ENCODE results near the gene ANXA8. TPM values are rescaled to one million over a fixed set of nuclear protein-coding genes. Genes with fewer than 3 reads are reported as not detected.

ANXA8 gene
- total RNA-seq, 1 donor from 2014 or later: not detected

- no peak for FAIRE-seq
- DNase-seq (ENCODE audit: low spot score in 2 of 2): no peak
Measured at GRCh38 chr10:47449979-47450378, 33.9 kb downstream of the ANXA8 start.

DNA sequence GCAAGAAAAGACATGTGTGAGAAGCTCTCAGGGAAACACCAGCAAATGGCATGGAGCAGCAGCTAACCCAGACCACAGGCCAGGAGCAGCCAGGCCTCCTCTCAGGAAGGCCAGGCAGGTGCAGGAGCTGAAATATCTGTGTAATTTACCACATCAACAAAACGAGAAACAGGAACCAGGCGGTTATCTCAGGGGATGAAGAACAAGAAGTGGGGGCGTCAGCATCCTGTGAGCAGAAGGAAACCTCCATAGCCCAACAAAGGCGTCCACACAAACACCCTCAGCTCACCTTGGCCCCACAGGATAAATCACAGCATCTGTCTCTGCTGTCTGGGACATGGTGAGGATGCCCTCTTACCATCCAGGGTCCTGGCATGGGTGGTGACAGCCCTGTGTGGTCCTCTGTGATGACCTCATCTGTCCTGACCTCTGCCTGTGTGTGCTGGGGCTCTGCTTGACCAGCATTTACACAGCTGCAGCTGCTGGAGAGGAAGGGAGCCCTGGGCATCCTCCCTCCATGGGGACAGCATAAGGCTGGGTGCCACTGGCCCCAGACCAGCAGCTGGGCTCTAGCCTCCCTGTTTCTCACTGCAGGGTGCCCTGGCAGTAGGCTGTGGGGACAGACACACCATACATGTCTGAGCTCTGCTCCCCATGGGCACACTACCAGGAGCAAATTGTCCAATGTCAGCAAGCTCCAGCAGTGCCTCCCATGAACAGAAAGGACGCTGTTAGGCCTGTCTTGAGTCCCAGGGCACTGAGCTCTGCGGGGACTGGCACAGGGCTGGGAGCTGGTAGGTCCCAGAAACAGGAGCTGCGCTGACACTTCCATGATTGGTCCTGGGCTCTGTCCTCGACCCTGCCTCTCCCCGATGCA lies 34.6 kb downstream of the ANXA8 start:
- DNase-seq (ENCODE audit: low spot score in 2 of 2) (no peak), FAIRE-seq (no peak)

GRCh38 chr10:47447705-47448104 lies 36.2 kb downstream of the ANXA8 start:
- FAIRE-seq (no peak), DNase-seq (ENCODE audit: low spot score in 2 of 2) (no peak)

GRCh38 chr10:47447209-47447608 lies 36.7 kb downstream of the ANXA8 start:
- DNase-seq (ENCODE audit: low spot score in 2 of 2) (no peak), FAIRE-seq (no peak)

DNA sequence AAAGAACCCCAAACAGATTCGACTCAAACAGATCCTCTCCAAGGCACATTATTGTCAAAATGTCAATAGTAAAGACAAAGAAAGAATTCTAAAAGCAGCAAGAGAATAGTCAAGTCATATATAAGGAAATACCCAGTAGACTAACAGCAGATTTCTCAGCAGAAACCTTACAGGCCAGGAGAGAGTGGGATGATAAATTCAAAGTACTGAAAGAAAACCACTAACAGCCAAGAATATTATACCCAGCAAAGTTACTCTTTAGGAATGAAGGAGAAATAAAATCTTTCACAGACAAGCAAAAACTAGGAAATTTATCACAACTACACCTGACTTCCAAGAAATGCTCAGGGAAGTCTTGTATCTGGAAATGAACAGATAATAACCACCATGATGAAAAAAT lies 38.2 kb downstream of the ANXA8 start:
- no peak for FAIRE-seq
- DNase-seq (ENCODE audit: low spot score in 2 of 2): no peak

DNA sequence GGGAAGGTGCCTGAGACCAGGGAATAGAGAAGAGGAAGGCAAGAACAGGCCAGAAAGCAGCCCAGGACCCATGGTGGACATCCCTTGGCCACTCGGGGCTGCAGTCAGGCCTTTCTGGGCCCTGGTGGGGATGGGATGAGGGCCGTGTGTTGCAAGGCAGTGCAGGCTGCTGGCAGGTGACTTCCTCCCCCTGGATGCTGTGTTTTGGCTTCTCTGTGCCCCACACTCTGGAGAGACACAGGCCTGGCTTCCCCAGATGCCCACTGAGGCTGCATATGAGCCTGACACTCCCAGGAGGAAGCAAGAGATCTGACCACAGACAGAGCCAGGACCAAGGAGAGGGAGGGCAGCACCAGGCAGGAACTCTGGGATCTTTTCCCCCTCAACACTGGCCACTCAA lies 39.9 kb downstream of the ANXA8 start:
- no peak for DNase-seq (ENCODE audit: low spot score in 2 of 2)
- FAIRE-seq: no peak

DNA sequence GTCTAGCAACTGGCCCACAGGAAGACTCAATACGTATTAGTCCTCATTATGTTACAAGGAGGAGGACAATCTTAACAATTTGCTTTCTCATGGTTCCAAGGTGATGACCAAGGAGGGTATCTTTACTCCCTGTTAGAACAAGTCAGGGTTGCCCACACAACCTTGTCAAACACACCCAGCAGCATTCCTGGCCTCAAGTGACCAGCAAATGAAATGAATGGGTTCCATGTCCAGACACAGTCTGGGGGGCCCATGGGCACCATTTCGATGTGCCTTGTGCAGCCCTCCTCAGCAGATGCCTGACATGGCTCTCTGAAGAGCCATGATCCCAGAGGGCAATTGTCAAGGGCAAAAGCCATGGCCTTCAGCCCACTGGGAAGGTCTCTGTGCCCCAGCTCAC lies 40.8 kb downstream of the ANXA8 start:
- DNase-seq (ENCODE audit: low spot score in 2 of 2): no peak
- FAIRE-seq: no peak

GRCh38 chr10:47442351-47442750 lies 41.6 kb downstream of the ANXA8 start:
- FAIRE-seq: no peak

DNA sequence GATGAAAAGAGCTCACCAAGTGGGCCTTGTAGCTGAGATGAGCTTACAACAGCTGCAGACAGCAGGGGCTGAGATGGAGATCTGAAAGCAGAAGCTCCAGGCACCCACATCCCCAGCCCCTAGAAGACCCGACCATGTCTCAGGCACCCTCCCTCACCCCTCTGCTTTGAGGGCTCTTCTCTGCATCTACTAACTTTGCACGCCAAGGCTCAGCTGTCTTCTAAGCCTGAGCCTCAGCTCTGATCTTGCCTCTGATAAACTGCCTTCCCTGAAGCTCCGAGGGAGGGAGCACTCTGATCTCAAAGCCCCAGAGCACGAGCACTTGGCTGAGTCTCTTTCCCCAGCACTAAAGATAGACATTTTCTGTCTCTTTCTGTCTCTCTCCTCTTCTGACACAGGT lies 42.0 kb downstream of the ANXA8 start:
- FAIRE-seq: no peak
- no peak for DNase-seq (ENCODE audit: low spot score in 2 of 2)

More at GRCh38 chr10:47442351-47442750, 41.6 kb downstream of the ANXA8 start:
- DNase-seq (ENCODE audit: low spot score in 2 of 2): no peak

DNA sequence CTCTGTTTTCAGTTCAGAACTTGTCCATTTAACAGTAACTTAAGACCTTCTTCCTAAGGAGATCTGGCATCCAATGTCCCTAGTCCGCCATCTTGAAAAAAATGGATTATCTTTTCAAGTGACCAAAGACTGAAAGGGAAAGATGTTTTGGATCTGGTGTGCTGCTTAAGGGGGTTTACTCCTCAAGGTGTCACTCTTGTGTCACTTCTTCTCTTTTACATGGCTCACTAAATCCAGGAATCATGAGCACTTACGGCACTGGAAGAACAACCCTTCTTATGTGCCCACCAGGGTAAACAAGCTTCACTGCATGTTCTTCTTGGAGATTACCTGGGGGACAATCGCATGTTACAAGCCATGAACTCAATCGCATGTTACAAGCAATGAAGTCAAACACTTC lies 43.7 kb downstream of the ANXA8 start:
- FAIRE-seq: no peak
- no peak for DNase-seq (ENCODE audit: low spot score in 2 of 2)

GRCh38 chr10:47438857-47439474 lies 44.9 kb downstream of the ANXA8 start:
- FAIRE-seq: no peak
- no peak for DNase-seq (ENCODE audit: low spot score in 2 of 2)

GRCh38 chr10:47435081-47435480 lies 48.8 kb downstream of the ANXA8 start:
- no peak for DNase-seq (ENCODE audit: low spot score in 2 of 2)
- no peak for FAIRE-seq

DNA sequence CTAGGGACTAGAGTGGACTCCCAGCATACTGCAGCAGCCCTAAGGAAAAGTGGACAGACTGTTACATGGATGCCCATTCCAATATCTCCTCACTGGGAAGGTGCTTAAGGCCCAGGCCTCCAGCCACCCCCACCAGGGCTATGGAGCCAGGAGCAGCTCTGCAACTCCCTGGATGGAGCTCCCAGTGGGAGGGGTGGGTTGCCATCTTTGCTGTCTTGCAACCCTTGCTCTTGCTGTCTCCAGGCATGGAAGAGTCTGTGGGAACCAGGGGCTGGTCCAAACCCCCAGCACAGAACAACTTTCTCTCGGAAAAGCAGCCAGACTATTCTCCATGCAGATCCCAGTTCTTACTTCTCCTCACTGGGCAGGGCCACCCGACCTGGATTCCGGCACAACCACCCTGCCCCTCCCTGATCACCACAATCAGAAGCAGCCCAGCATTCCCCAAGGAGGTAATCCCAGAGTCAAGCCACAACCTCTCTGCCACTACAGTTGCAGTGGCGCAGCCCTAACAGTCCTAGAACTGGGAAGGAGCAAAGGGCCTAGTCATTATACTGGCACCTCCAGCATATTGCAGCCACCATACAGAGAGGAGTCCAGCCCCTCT lies 58.0 kb downstream of the ANXA8 start:
- FAIRE-seq (no peak), DNase-seq (ENCODE audit: low spot score in 2 of 2) (no peak)

- DNase-seq (ENCODE audit: low spot score in 2 of 2): no peak
- FAIRE-seq: no peak
Measured at GRCh38 chr10:47424231-47424630, 59.7 kb downstream of the ANXA8 start.

- FAIRE-seq (no peak), DNase-seq (ENCODE audit: low spot score in 2 of 2) (no peak)
Measured at GRCh38 chr10:47423476-47423875, 60.4 kb downstream of the ANXA8 start.

- FAIRE-seq: no peak
- DNase-seq (ENCODE audit: low spot score in 2 of 2): no peak
Measured at GRCh38 chr10:47421057-47421952, 62.6 kb downstream of the ANXA8 start.

DNA sequence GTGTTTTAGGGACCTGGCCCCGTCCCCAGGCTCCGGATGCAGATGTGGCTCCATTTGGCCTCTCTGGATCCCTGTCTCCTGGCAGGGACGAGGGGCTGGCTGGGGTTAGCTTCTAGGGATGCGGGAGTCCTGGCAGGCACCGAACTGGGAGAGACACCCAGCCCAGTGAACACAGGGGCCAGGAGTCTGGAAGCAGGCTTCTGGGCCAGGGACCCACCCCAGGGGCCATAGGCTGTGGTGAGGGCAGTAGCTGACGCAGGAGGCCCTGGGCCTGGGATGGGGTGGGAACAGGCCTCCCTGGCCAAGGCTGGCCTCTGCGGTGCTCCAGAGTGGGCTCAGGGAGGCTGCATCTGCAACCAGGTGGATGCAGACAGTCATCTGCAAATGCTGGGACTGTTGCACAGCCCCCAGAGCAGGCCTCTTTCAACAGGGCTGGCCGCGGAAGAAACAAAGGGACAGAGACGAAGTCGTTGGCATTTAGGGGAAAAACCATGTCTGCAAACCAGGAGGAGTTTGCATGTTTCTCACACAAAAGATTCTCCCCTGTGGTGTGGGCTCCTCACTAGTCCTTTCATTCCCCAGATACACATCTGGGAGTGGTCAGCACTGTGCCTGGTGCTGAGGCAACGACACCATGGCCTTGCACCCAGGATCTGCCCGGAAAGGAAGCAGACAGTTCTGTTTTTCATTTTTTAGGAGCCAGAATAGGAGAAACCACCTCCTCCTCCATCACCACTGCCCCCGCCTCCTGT lies 63.4 kb downstream of the ANXA8 start:
- no peak for DNase-seq (ENCODE audit: low spot score in 2 of 2)
- FAIRE-seq: no peak

- no peak for FAIRE-seq
- no peak for DNase-seq (ENCODE audit: low spot score in 2 of 2)
Measured at GRCh38 chr10:47419421-47419820, 64.5 kb downstream of the ANXA8 start.

DNA sequence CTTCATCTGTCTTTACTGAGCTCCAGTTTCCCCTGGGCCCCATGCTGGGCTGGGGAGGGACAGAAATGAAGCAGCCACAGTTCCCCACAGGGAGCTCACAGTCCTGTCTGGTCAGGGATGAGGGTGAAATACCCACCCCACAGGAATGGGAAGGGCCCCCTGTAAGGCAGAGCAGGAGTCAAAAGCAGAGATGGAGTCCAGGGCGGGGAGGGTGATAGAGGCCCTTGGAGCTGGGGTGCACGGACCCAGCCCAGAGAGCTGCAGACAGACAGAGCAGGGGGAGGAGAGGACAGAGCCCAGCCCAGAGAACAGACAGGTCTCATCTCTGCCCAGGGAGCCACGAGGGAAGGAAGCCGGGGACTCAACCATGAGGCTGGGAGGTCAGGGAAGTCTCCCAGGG lies 64.9 kb downstream of the ANXA8 start:
- DNase-seq (ENCODE audit: low spot score in 2 of 2) (no peak), FAIRE-seq (no peak)

DNA sequence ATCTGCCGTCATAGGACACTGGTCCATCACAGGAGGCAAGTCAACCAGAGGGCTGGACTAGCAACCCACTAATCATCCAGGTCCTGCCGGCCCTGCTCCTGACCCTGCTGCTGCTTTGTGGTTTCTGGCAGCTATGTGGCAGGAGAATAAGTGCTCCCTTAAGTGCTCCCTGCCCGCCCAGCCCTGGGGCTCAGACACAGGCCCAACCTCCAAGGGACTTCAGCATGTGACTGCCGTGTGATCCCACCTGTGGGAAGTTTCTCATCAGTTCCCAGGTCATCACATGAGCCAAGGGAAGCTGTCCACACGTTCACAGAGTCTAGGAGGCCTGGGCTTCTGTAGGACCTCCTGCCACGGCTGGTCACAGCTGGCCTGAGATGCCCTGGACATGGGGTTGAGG lies 65.6 kb downstream of the ANXA8 start:
- no peak for FAIRE-seq

More for the DNA sequence above, 65.6 kb downstream of the ANXA8 start:
- DNase-seq (ENCODE audit: low spot score in 2 of 2): no peak

All from frontal cortex (tissue), 4 donors.